B cell (primary cell): ENCODE measurements around the gene PRDM2.

ENCODE experiments used
- EZH2 ChIP-seq: IDR thresholded peaks from 2 replicates; pipeline ENCODE4 v1.6.1; 2012; ENCODE audit warnings: borderline replicate concordance, low read depth, mild to moderate bottlenecking, moderate library complexity, low read length; ENCODE audit not compliant: insufficient read depth, poor library complexity, severe bottlenecking
- TF ChIP-seq, protein P1 (sequence below): fragments of 200-600 bp; IDR thresholded peaks from one replicate; pipeline ENCODE4 v1.8.0; 2022; ENCODE audit warnings: antibody characterized with exemption, mild to moderate bottlenecking

DNA sequence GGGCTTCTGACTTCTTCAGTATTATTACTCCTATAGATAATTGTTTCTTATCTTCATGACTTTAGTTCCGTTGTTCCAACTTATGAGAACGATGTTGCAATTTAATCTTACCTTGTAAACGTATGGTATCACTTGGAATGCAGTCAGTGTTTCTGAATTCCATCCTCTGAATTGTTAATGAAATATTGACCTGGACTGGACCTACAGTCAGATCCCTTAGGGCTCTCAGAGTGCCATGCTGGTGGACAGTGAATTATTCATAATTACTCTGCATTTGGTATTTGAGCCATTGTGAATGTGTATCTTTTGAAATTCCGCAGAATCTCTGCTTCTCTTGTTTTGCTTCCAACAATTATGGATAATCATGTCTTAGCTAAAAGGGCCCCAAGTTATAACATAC lies 72.3 kb downstream of the PRDM2 start:
- TF ChIP-seq, protein P1, sequence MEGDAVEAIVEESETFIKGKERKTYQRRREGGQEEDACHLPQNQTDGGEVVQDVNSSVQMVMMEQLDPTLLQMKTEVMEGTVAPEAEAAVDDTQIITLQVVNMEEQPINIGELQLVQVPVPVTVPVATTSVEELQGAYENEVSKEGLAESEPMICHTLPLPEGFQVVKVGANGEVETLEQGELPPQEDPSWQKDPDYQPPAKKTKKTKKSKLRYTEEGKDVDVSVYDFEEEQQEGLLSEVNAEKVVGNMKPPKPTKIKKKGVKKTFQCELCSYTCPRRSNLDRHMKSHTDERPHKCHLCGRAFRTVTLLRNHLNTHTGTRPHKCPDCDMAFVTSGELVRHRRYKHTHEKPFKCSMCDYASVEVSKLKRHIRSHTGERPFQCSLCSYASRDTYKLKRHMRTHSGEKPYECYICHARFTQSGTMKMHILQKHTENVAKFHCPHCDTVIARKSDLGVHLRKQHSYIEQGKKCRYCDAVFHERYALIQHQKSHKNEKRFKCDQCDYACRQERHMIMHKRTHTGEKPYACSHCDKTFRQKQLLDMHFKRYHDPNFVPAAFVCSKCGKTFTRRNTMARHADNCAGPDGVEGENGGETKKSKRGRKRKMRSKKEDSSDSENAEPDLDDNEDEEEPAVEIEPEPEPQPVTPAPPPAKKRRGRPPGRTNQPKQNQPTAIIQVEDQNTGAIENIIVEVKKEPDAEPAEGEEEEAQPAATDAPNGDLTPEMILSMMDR: no peak
- TF ChIP-seq EZH2: no peak
